ENCODE results near the gene DCDC1.
"Not testable (repeated sequence)": the region's sequence is repeated elsewhere in the genome, so short reads cannot be mapped to it uniquely, and the experiment has no call there.

The DCDC1 gene

DNA sequence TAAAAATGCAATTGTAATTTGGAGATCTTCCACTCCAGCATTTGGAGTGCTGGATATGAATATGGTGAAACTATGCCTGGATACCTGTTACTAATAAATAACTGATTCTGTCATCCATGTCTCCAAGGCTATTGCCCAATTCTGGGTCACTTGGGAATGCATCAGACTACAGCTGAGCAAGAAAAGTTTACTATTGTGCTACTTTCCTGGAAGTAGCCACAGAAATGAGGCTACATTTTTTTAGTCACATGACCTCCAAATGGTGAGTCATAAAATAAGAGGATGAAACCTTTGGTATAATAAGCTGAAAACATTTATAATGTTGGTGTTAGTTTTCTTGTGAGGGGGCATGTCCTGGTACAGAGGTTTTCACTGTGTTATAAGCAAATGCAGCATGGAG is 44.4 kb downstream of the DCDC1 start:
- no peak for DNase-seq

DNA sequence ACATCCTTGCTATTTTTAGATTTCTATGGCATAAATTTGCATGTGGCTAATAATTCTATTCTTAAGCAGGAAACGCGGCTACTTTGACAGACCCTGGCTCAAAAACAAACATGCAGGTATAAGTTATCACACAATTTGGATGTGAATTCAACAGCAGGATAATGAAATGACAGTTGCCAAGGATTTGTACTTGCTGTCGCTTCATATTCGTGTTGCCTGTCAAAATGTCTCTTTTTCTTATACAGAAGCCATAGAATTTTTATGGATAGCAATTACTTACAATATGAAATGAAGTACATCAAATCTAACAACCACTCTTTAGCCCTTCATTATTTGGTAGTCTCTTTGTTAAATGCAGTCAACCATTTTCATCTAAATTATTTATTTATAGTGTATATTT is 46.4 kb downstream of the DCDC1 start:
- no peak for DNase-seq

DNA sequence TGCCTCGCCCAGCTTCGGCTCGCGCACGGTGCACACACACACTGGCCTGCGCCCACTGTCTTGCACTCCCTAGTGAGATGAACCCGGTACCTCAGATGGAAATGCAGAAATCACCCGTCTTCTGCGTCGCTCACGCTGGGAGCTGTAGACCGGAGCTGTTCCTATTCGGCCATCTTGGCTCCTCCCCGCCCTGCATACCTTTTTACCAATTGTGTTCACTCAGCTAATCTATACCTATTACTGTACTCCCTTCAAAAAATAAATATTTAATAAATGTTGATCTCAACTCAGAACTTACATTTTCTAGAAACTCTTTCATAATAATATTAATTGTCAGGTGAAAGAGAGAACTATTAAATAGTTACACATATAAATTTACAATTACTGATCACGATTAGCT is 48.0 kb downstream of the DCDC1 start:
- DNase-seq = not testable (repeated sequence)

GRCh38 chr11:31303644-31304180 is 65.8 kb downstream of the DCDC1 start:
- no peak for DNase-seq

- DNase-seq = no peak
Observed at GRCh38 chr11:31301549-31302510, 67.7 kb downstream of the DCDC1 start.

DNA sequence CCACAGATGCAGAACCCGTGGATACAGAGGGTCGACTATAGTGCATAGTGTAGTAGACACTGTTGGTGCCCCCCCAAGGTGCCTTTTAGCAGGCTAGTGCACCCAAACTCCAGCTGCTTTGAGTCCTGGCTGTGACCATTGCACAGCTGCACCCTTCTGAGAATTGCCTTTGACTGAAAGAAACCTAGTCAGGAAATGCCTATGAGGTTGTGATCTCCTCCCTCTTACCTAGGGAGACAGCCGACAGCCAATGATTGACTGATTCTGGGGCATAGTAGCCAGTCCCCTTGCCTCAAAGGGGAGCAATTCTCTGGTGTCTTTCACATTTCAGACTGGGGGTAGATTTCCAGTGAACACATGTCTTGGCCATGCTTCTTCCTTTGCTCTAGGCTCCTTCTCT is 74.2 kb downstream of the DCDC1 start:
- no peak for DNase-seq

GRCh38 chr11:31273527-31273926 is 96.0 kb downstream of the DCDC1 start:
- not testable (repeated sequence) for DNase-seq

DNA sequence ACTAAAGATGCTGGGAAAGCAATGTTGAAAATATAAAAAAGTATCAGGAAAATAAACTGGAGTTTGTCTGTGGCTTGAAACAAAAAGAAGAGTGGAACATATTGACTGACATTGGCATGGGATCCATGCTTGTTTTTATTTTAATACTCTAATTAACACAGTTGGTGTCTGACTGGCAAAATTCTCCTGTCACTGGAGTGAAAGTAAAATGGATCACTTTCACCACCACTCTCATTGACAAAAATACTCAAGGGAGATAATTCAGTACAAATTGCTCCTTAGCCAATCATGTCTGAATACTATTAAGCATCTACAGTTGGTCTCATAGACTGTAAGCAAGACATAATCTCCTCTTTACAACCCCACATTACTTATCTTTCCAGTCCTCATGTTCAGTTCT is 101.8 kb downstream of the DCDC1 start:
- DNase-seq = no peak

- DNase-seq = no peak
Observed at GRCh38 chr11:31264834-31265233, 104.7 kb downstream of the DCDC1 start.

DNA sequence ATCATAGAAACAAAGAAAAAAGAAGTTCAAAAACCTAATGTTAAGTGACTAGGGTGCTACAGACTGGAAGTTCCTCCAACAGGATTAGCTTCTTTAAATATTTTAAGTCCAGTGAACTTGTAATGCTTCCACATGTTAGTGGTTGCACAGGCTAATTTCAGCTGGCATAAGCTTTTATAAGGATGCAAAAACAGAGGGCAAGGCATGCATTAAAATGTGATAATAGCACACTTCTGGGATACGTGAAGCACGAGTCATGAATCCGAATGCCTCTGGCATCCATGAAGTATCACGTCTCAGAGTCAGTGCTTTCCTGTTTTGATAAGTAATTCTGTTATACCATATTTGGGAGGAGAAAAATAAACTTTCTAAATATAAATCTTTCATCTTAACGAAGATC is 106.8 kb downstream of the DCDC1 start:
- DNase-seq = no peak

DNA sequence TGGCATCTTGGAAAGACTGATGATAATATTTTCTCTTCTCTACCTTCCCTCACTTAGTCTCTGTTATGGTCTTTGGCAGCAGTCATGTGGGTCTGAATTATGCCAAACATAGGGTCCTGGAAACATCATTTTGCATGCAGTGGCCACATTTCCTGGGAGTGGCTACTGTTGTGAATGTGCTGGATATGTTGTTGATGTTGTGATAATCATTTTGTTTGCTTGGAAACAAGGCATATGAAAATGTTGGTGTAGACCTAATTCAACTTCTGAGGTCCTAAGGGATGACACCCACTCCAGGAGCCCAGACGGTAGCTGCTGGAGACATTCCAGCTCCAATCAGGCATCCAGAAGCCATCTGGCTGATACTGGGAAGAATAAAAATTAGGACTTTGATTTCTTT is 109.7 kb downstream of the DCDC1 start:
- no peak for DNase-seq

DNA sequence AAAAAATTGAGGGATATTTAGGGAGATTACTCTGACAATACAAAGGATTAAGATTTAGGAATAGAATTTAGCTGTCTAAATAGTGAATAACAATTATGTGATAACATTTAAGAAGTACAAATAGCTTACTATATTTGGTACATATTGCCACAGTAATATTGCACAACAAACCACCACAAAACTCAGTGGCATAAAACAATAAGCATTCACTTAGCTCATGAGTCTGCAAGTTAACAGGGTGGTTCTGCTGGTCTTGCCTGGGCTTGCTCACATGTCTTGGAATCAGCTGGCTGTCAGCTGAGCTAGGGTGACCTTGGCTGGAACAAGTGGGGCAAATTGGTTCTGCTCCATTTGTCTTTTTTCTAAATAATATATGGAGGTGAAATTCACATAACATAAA is 115.1 kb downstream of the DCDC1 start:
- DNase-seq = no peak

DNA sequence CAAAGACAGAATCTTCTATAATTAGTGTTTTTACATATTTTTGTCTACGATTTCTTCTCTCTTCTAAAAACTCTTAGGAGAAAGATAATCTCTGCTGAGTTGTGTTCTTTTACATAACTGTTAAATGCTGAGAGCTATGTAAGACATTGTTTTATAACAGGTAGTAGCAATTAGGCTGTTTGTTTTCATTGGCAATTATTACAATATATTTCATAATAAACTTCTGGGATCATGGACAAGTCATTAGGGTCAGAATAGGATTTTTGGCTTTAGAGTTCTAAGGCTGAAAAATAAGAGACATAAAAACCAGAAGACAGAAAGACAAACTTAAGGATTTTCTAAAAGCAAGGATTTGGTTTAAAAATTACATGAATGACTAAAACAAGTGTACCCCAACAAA is 120.8 kb downstream of the DCDC1 start:
- DNase-seq = no peak

GRCh38 chr11:31247321-31247720 is 122.2 kb downstream of the DCDC1 start:
- DNase-seq = no peak

- DNase-seq = no peak
Observed at GRCh38 chr11:31246451-31247165, 122.9 kb downstream of the DCDC1 start.

DNA sequence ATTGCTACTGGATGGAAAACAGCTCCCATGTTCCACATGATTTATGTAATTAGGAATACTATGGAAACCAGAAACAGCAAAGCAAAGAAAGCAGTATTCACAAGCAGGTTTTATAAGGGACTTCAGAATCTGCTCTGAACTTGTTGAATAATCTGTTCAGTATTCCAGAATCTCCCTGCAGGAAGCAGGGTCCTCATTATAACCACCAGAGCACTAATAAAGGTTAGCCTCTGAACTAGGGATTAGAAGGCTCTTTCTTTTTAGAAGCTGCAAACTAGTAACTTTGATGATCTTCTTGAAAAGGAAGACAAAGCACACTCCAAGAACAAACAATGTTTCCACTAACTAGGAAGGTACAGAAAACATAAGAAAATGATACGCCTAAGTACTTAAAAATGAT is 125.8 kb downstream of the DCDC1 start:
- no peak for DNase-seq

- peak; percentile 11 for DNase-seq
Observed at GRCh38 chr11:31240340-31240904, 129.1 kb downstream of the DCDC1 start.

DNA sequence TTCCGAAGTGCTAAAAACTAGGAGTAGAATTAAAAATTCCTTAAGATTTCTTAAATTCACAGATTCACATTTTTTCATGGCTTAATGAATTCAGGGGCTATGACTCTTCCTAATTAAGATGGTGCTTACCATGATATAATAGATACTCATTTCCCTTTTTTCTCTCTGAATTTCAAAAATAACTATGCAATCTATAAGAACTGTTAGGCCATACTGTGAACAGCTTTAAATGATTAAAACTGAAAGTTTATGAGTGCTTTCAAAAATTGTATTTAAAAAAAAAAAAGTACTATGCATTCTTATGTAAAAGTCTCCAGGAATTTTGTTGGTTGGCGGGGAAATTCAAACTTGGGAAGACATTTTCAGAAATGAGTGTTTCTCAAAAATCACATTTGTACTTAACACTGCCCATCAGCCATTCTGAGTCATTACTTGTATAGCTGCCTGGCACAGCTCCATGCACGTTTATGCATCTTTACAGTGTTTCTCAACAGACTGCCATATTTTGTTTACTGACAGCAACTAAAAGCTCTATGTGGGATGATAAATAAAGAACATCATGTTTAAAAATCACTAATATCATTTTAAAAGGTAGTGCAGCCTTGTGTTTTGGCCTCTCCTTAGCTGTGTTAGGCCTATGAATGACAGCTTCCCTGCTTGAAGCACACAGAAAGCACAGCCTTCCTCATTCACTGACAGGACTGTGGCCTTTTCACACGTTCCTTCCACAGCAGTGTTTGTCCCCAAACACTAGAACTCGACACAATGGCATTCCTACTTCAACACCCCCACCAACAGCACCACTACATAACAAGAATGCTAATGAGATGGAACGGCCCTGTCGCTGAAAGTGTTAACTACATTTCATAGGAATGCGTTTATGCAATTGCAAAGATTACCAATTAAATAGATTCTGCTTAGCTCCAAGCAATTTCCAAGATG is 131.4 kb downstream of the DCDC1 start:
- no peak for DNase-seq

GRCh38 chr11:31236143-31236542 is 133.4 kb downstream of the DCDC1 start:
- DNase-seq = no peak

DNA sequence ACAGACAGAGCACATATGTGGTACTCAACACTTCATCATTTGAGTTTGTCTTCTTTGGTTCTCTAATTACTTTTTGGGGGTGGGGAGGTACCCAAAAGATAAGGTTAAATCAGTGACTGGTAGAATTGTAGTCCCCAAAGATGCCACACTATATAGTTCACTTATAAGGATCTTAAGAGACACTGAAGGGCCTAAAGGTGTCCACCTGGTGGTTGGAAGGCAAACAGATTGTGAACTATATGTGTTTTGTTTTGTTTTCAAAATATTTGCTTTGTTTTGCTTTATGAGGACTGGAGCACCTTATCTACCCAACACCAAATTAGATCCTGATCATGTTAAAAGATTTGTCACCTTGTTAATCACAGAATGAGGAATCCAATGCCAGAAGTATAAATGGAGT is 136.1 kb downstream of the DCDC1 start:
- DNase-seq = no peak

DNA sequence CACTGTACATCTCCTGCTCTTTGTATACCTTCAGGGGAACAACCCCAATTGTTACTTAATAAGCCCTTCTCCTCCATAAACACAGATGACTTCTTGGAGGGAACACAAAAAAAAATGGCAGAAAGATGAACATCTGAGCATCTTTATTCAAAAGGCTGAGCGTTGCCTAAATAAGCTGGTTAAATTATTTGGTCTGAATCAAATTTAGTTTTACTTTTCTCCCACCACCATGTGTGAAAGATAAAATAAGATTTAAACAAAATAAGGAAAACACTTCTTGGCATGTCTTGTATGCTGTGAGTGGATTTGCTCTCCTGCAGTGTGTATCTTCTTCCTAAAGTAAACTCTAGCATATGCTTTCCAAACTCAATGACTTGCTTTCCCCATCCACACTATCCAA is 137.9 kb downstream of the DCDC1 start:
- no peak for DNase-seq

DNA sequence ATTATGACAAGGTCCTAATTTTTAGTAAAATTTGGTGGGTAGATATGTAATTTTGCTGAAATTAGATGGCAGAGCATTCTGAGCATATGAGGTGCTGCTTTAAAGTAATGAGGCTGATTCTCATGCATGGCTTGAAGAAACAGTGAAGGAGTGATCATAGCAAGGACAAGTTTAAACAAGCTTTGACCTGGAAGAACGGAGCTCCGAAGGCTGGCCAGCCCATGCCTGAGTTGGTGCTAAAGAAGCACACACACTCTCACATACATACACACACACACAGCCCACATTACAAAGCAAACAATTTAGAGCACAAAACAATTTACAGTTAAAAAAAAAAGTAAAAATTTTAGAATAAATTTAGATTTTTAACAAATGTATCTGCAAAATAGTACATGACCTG is 150.7 kb downstream of the DCDC1 start:
- no peak for DNase-seq

All from NCI-H1092 (cell line).